Measurements from ENCODE around the gene PRDX1.
"Not testable (repeated sequence)": the region's sequence is repeated elsewhere in the genome, so short reads cannot be mapped to it uniquely, and the experiment has no call there.

PRDX1 gene

DNA sequence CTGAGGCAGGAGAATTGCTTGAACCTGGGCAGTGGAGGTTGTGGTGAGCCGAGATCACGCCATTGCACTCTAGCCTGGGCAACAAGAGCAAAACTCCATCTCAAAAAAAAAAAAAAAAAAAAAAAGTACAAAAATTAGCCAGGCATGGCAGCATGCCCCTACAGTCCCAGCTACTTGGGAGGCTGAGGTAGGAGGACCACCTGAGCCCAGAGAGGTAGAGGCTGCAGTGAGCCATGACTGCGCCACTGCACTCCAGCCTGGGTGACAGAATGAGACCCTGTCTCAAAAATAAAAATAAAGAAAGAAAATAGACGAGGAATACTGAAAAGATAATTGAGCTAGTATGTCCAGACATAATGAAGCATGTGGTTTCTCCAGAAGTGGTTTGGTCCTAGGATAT is 3.3 kb downstream of the PRDX1 start:
- not testable (repeated sequence) for H3K27me3 ChIP-seq (ENCODE audit: control insufficient read depth in 2 of 2, insufficient read depth in 2 of 2, low read length in 2 of 2); H3K4me3 ChIP-seq (ENCODE audit: low read length in 2 of 2); H3K9ac ChIP-seq (ENCODE audit: low read depth in 1 of 2, low read length in 2 of 2); H3K27ac ChIP-seq (ENCODE audit: low read depth in 2 of 2, low read length in 2 of 2); H3K9me3 ChIP-seq (ENCODE audit: control insufficient read depth in 2 of 2, low read length in 2 of 2)
- peaks cover 9 to 22% of the 10 kb centered on the region in 2 donors for H3K4me1 ChIP-seq (ENCODE audit: control insufficient read depth in 2 of 2, insufficient read depth in 2 of 2, low read length in 2 of 2)
- peaks cover 23 to 36% of the 10 kb centered on the region in 2 donors for H3K36me3 ChIP-seq (ENCODE audit: control insufficient read depth in 2 of 2, insufficient read depth in 2 of 2, low read length in 2 of 2)

- Histone ChIP-seq H3K4me1 (ENCODE audit: control insufficient read depth in 2 of 2, insufficient read depth in 2 of 2, low read length in 2 of 2) (peaks cover 6 to 18% of the 10 kb centered on the region in 2 donors), H3K9me3 (ENCODE audit: control insufficient read depth in 2 of 2, low read length in 2 of 2) (no peaks in the 10 kb centered on the region), H3K27me3 (ENCODE audit: control insufficient read depth in 2 of 2, insufficient read depth in 2 of 2, low read length in 2 of 2) (no peaks in the 10 kb centered on the region), H3K4me3 (ENCODE audit: low read length in 2 of 2) (no peak overlapping the region), H3K9ac (ENCODE audit: low read depth in 1 of 2, low read length in 2 of 2) (no peak overlapping the region), H3K36me3 (ENCODE audit: control insufficient read depth in 2 of 2, insufficient read depth in 2 of 2, low read length in 2 of 2) (peaks cover 32 to 49% of the 10 kb centered on the region in 2 donors), H3K27ac (ENCODE audit: low read depth in 2 of 2, low read length in 2 of 2) (no peak overlapping the region)
These were observed 5.2 kb downstream of the PRDX1 start for GRCh38 chr1:45516465-45516864.

- Histone ChIP-seq H3K27ac (ENCODE audit: low read depth in 2 of 2, low read length in 2 of 2) (no peak overlapping the region), H3K9ac (ENCODE audit: low read depth in 1 of 2, low read length in 2 of 2) (no peak overlapping the region), H3K4me1 (ENCODE audit: control insufficient read depth in 2 of 2, insufficient read depth in 2 of 2, low read length in 2 of 2) (peaks cover 6 to 18% of the 10 kb centered on the region in 2 donors), H3K9me3 (ENCODE audit: control insufficient read depth in 2 of 2, low read length in 2 of 2) (no peaks in the 10 kb centered on the region), H3K36me3 (ENCODE audit: control insufficient read depth in 2 of 2, insufficient read depth in 2 of 2, low read length in 2 of 2) (peaks cover 36 to 53% of the 10 kb centered on the region in 2 donors), H3K4me3 (ENCODE audit: low read length in 2 of 2) (no peak overlapping the region), H3K27me3 (ENCODE audit: control insufficient read depth in 2 of 2, insufficient read depth in 2 of 2, low read length in 2 of 2) (no peaks in the 10 kb centered on the region)
These were observed 5.6 kb downstream of the PRDX1 start for GRCh38 chr1:45516036-45516435.

DNA sequence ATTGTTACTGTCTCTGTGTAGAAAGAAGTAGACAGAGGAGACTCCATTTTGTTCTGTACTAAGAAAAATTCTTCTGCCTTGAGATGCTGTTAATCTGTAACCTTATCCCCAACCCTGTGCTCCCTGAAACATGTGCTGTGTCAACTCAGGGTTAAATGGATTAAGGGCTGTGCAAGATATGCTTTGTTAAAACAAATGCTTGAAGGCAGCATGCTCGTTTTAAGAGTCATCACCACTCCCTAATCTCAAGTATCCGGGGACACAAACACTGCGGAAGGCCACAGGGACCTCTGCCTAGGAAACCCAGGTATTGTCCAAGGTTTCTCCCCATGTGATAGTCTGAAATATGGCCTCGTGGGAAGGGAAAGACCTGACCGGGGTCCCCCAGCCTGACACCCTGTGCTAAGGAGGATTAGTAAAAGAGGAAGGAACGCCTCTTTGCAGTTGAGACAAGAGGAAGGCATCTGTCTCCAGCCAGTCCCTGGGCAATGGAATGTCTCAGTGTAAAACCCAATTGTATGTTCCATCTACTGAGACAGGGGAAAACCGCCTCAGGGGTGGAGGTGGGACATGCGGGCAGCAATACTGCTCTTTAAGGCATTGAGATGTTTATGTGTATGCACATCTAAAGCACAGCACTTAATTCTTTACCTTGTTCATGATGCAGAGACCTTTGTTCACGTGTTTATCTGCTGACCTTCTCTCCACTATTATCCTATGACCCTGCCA is 8.0 kb downstream of the PRDX1 start:
- H3K9ac ChIP-seq (ENCODE audit: low read depth in 1 of 2, low read length in 2 of 2); H3K4me3 ChIP-seq (ENCODE audit: low read length in 2 of 2); H3K9me3 ChIP-seq (ENCODE audit: control insufficient read depth in 2 of 2, low read length in 2 of 2); H3K4me1 ChIP-seq (ENCODE audit: control insufficient read depth in 2 of 2, insufficient read depth in 2 of 2, low read length in 2 of 2); H3K27ac ChIP-seq (ENCODE audit: low read depth in 2 of 2, low read length in 2 of 2); H3K27me3 ChIP-seq (ENCODE audit: control insufficient read depth in 2 of 2, insufficient read depth in 2 of 2, low read length in 2 of 2): not testable (repeated sequence)
- peaks cover 53 to 73% of the 10 kb centered on the region in 2 donors for H3K36me3 ChIP-seq (ENCODE audit: control insufficient read depth in 2 of 2, insufficient read depth in 2 of 2, low read length in 2 of 2)

- Histone ChIP-seq H3K36me3 (ENCODE audit: control insufficient read depth in 2 of 2, insufficient read depth in 2 of 2, low read length in 2 of 2) (peaks cover 58 to 75% of the 10 kb centered on the region in 2 donors), H3K27ac (ENCODE audit: low read depth in 2 of 2, low read length in 2 of 2) (no peak overlapping the region), H3K9ac (ENCODE audit: low read depth in 1 of 2, low read length in 2 of 2) (no peak overlapping the region), H3K27me3 (ENCODE audit: control insufficient read depth in 2 of 2, insufficient read depth in 2 of 2, low read length in 2 of 2) (no peaks in the 10 kb centered on the region), H3K4me3 (ENCODE audit: low read length in 2 of 2) (no peak overlapping the region), H3K4me1 (ENCODE audit: control insufficient read depth in 2 of 2, insufficient read depth in 2 of 2, low read length in 2 of 2) (peaks cover 0 to 6% of the 10 kb centered on the region in 2 donors), H3K9me3 (ENCODE audit: control insufficient read depth in 2 of 2, low read length in 2 of 2) (no peaks in the 10 kb centered on the region)
These were observed 9.0 kb downstream of the PRDX1 start for GRCh38 chr1:45512641-45513054.

- Histone ChIP-seq H3K36me3 (ENCODE audit: control insufficient read depth in 2 of 2, insufficient read depth in 2 of 2, low read length in 2 of 2) (peaks cover 57 to 63% of the 10 kb centered on the region in 2 donors), H3K27ac (ENCODE audit: low read depth in 2 of 2, low read length in 2 of 2) (no peak overlapping the region), H3K27me3 (ENCODE audit: control insufficient read depth in 2 of 2, insufficient read depth in 2 of 2, low read length in 2 of 2) (no peaks in the 10 kb centered on the region), H3K9me3 (ENCODE audit: control insufficient read depth in 2 of 2, low read length in 2 of 2) (no peaks in the 10 kb centered on the region), H3K9ac (ENCODE audit: low read depth in 1 of 2, low read length in 2 of 2) (no peak overlapping the region), H3K4me1 (ENCODE audit: control insufficient read depth in 2 of 2, insufficient read depth in 2 of 2, low read length in 2 of 2) (peaks cover 0 to 3% of the 10 kb centered on the region in 2 donors), H3K4me3 (ENCODE audit: low read length in 2 of 2) (no peak overlapping the region)
These were observed 10.6 kb downstream of the PRDX1 start for GRCh38 chr1:45510972-45511527.

- no peaks in the 10 kb centered on the region for H3K4me1 ChIP-seq (ENCODE audit: control insufficient read depth in 2 of 2, insufficient read depth in 2 of 2, low read length in 2 of 2)
- peaks cover 53 to 58% of the 10 kb centered on the region in 2 donors for H3K36me3 ChIP-seq (ENCODE audit: control insufficient read depth in 2 of 2, insufficient read depth in 2 of 2, low read length in 2 of 2)
- H3K27me3 ChIP-seq (ENCODE audit: control insufficient read depth in 2 of 2, insufficient read depth in 2 of 2, low read length in 2 of 2): no peaks in the 10 kb centered on the region
- no peak overlapping the region for H3K4me3 ChIP-seq (ENCODE audit: low read length in 2 of 2)
- H3K27ac ChIP-seq (ENCODE audit: low read depth in 2 of 2, low read length in 2 of 2): no peak overlapping the region
- no peak overlapping the region for H3K9ac ChIP-seq (ENCODE audit: low read depth in 1 of 2, low read length in 2 of 2)
- H3K9me3 ChIP-seq (ENCODE audit: control insufficient read depth in 2 of 2, low read length in 2 of 2): no peaks in the 10 kb centered on the region
These were observed 11.4 kb downstream of the PRDX1 start for GRCh38 chr1:45510036-45510971.

DNA sequence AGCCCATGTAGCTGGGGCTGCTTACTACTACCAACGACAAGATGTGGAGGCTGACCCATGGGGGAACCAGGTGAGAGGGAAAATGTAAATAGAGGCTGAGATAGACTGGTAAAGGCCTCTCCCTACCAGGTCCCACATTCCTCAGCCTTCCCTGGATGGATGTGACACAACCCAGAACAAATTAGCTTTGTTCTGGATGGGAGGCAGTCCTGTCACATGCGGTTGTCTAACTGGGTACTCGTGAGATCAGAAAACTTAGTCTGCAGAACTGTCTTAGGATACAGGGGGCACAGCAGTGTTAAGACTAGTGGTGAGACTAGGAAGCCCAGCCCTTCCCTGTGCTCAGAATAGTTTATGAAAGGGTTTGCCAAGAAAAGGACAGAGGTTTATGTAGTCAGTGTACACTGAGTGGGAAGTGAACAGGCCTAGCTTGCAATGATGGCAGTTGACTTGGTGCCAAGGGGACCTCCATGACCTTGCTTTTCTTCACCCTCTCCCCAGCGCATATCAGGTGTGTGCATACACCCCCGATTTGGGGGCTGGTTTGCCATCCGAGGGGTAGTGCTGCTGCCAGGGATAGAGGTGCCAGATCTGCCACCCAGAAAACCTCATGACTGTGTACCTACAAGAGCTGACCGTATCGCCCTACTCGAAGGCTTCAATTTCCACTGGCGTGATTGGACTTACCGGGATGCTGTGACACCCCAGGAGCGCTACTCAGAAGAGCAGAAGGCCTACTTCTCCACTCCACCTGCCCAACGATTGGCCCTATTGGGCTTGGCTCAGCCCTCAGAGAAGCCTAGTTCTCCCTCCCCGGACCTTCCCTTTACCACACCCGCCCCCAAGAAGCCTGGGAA is 13.2 kb downstream of the PRDX1 start:
- H3K9me3 ChIP-seq (ENCODE audit: control insufficient read depth in 2 of 2, low read length in 2 of 2): no peaks in the 10 kb centered on the region
- H3K27me3 ChIP-seq (ENCODE audit: control insufficient read depth in 2 of 2, insufficient read depth in 2 of 2, low read length in 2 of 2): no peaks in the 10 kb centered on the region
- no peak overlapping the region for H3K4me3 ChIP-seq (ENCODE audit: low read length in 2 of 2)
- peaks cover 39 to 43% of the 10 kb centered on the region in 2 donors for H3K36me3 ChIP-seq (ENCODE audit: control insufficient read depth in 2 of 2, insufficient read depth in 2 of 2, low read length in 2 of 2)
- no peak overlapping the region for H3K27ac ChIP-seq (ENCODE audit: low read depth in 2 of 2, low read length in 2 of 2)
- H3K9ac ChIP-seq (ENCODE audit: low read depth in 1 of 2, low read length in 2 of 2): no peak overlapping the region
- no peaks in the 10 kb centered on the region for H3K4me1 ChIP-seq (ENCODE audit: control insufficient read depth in 2 of 2, insufficient read depth in 2 of 2, low read length in 2 of 2)

DNA sequence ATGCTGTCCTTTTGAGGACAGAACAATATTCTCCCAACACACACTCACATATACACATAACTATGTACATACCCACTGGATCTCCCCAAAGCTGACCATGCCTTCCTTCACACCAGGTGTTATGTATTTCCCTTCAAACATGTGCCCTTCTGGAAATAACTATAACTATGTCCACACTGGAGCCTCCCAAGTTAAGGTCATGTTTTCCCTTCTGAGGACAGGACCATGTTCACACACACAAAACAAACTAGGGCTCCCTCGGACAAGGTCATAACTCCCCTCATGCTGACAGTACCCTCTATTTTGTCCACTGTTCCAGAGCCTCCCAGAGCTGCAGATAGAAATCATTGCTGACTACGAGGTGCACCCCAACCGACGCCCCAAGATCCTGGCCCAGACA is 13.8 kb downstream of the PRDX1 start:
- Histone ChIP-seq H3K4me3 (ENCODE audit: low read length in 2 of 2) (no peak overlapping the region), H3K36me3 (ENCODE audit: control insufficient read depth in 2 of 2, insufficient read depth in 2 of 2, low read length in 2 of 2) (peaks cover 34 to 38% of the 10 kb centered on the region in 2 donors), H3K9ac (ENCODE audit: low read depth in 1 of 2, low read length in 2 of 2) (no peak overlapping the region), H3K4me1 (ENCODE audit: control insufficient read depth in 2 of 2, insufficient read depth in 2 of 2, low read length in 2 of 2) (no peaks in the 10 kb centered on the region), H3K27ac (ENCODE audit: low read depth in 2 of 2, low read length in 2 of 2) (no peak overlapping the region), H3K9me3 (ENCODE audit: control insufficient read depth in 2 of 2, low read length in 2 of 2) (no peaks in the 10 kb centered on the region), H3K27me3 (ENCODE audit: control insufficient read depth in 2 of 2, insufficient read depth in 2 of 2, low read length in 2 of 2) (no peaks in the 10 kb centered on the region)

Data from mucosa of rectum (tissue), 2 donors.